GM18505 (cell line): ENCODE measurements around the gene SLC24A4.

Experiments
- ATAC-seq: cut with Tn5 transposase; IDR thresholded peaks from one replicate; pipeline ENCODE4 v1.9.1; 2021; ENCODE audit not compliant: unreplicated experiment
- POLR2A ChIP-seq: IDR thresholded peaks from 4 replicates; pipeline ENCODE4 v1.6.1; 2011; ENCODE audit warnings: borderline replicate concordance; ENCODE audit not compliant: insufficient read depth, insufficient read length; ENCODE audit errors: extremely low read depth

SLC24A4 gene

GRCh38 chr14:92470811-92471210, 147.8 kb downstream of the SLC24A4 start:
- ATAC-seq, result no peak
- no peak for TF ChIP-seq POLR2A

DNA sequence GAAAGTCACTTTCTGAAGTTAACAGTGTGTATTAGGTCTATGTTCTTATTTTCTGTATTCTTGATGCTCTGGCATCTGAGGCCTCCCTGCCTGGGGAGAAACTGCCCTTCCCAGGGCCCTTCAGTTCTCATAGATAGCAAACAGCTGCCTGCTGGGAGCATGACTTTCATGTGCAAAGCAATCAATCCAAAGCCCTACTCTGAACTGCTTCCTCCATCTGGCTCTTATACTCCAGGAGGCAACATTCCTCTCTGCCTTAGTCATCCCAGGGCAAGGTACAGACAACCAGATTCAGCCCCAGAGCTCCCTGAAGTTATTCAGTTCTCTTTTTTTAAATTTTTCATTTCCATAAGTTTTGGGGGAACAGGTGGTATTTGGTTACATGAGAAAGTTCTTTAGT, 149.0 kb downstream of the SLC24A4 start:
- ATAC-seq, result no peak
- no peak for TF ChIP-seq POLR2A

- ATAC-seq, result no peak
- TF ChIP-seq POLR2A, result no peak
Observed at GRCh38 chr14:92472860-92473259, 149.9 kb downstream of the SLC24A4 start.

GRCh38 chr14:92473261-92473968, 150.4 kb downstream of the SLC24A4 start:
- no peak for TF ChIP-seq POLR2A
- ATAC-seq, result no peak

DNA sequence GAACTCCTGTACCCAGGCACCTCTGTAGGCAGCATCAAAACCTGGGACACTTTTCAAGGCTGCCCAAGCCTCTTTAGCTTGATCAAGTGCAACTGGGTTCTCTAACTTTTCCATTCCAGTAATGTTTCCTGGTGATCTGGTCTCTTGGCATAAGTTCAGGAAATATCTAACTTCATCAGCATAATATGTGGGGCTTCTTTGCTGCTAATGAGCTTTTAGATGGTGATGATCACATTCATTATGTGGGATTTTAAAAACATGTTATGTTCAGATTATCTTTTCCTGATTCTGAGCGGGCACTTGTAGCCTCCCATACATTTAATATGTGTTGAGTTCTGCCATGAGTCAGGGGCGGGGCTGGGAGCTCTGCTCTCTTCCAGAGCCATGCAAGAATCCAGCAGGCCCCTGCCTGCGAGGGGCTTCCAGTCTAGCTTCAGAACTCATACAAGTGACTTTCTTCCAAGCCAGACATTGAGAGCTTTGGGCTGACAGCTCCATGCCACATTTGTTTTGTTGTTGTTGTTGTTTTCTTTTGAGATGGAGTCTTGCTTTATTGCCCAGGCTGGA, 151.1 kb downstream of the SLC24A4 start:
- TF ChIP-seq POLR2A, result no peak
- no peak for ATAC-seq

DNA sequence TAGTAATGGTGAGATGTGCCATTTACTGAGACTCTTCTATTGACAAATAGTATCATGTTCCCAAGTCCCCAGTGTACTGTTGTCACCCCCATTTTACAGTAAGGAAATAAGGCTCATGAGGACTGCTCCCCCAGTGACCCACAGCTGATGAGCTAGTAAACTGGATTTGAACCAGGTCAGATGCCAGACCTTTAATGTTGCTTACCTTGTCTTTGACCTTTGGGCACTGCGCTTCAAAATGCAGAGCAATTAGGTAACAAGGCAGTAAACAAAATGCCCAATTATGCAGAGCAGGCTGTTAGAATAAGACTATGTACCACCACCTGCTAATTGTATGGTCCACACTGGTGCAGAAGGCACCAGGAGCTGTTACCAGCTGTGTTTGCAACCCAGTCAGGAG, 152.1 kb downstream of the SLC24A4 start:
- no peak for TF ChIP-seq POLR2A
- ATAC-seq, result no peak

DNA sequence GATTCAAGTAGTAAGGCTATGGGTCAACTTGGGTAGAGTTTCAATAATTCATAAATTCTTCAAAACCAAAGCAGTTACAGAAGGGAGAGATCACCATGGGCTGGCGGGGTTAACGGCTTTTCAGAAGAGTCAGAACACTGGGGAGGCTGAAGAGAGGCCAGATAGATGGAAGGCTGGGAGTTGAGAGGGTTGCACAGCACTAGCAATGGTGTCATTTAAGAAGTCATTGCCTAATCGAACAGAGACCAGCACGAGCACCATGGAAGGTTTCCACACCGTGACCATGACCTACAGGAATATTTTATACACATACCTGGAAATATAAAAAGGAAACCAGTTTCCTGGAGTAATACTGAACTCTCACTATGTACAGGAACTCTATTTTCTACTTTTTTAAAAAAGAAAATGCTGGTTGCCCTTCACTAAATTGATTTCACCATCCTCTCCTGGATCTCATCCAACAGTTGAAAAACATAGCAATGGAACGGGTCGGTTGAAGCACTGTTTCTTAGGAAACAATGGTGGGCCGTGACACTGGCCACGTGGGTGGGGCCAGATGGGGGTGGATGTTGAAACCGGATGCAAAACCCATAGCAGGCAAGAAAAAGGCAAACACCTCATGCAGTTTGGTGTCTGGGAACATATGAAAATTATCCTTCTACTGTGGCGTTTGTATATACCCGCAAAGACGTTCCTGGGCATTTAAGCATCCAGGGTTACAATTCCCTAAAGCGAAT, 152.7 kb downstream of the SLC24A4 start:
- TF ChIP-seq POLR2A, result no peak
- ATAC-seq, result no peak

- ATAC-seq, result no peak
- no peak for TF ChIP-seq POLR2A
Observed at GRCh38 chr14:92480856-92481255, 157.9 kb downstream of the SLC24A4 start.

DNA sequence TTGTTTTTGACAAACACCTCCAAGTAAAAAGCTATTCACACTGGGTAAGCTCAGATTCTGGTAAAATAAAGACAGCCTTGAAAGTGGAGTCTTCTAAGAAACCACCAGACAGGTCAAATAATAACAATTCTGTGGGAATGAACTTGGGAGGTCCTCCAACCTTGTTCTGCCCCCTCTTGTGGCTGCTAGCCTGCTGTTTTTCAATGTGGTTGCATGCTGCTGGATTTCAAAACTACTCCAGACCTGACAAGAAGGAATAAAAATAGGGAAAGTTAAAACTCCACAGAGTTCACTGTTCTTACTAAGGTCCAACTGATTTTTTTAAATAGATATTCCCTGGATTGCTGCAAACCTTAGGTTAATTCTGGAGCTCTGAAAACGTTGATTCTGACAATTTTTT, 158.4 kb downstream of the SLC24A4 start:
- ATAC-seq, result no peak
- TF ChIP-seq POLR2A, result no peak

DNA sequence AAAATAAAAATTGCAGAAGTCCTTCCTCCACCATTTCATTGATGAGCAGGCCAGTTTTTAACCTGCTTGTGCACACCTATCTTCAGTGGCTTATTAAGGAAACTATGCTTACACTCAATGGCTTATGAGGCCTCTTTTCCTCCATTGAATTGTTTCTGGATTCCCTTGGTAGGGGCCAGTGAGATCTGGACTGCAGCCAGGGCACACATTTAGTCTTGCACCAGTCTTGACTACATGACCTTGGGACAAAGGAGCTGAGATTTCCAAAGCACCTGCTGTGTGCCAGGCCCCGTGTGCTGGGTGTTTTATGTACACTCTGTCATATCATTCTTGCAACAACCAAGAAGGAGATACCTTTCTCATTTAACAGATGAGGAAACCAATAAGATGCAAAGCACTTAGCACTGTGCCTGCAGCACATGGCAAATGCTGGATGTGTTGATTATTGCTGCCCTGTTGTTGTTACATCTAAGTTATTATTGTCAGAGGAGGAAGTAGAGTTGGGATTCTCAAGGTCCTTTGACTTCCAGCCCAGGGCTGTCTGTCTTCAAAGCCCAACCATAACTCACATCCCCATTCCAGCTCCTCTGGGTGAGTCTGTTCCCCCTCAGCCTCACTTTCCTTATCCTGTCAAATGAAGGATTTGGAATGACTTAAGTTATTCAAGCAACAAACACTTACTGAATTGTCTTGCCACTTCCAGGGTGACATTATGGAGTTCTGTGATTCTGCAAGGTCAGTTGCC, 159.0 kb downstream of the SLC24A4 start:
- no peak for TF ChIP-seq POLR2A
- no peak for ATAC-seq

- no peak for TF ChIP-seq POLR2A
- ATAC-seq, result no peak
Observed at GRCh38 chr14:92482621-92483319, 159.8 kb downstream of the SLC24A4 start.

DNA sequence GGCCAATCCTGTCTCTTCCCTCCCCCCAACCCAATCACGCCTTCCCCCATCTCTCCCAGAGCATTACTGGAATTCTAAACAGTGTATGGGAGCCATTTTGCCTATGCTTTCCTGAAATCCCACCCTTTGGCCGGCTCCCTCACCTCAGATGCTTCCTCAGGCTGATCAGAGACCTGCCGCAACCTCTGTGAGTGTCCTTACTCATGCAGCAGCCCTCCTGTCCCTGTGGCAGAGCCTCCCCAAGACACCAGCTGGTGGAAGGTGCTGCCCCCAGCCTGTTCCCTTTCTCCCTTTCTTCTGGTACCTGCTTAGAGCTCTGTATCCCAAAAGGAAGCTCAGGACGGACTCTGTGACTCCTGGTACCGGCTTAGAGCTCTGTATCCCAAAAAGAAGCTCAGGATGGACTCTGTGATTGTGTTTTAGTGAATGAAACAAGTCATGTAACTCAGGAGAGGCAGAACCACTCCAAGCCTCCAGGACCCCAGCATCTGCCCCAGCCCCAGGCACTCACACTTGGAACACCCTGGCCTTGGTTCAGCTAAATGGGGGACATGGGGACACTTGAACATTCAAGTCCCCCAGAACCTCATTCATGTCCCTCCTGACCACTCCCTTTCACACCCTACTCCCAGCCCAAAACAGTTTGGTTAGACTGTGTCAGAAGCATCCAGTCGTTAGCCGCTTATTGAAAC, 161.3 kb downstream of the SLC24A4 start:
- no peak for ATAC-seq
- TF ChIP-seq POLR2A, result no peak
